OCI-M1 (cell line): ENCODE data around the gene FAM180A.
A peak's percentile ranks its signal among the peaks of the same experiment; 100 is the strongest.

Source experiments
- DNase-seq: peaks from one replicate; lab custom pipeline; 2025; lab: John Stamatoyannopoulos, UW

The FAM180A gene

GRCh38 chr7:135771961-135772638, 23.5 kb upstream of the FAM180A start:
- peak; percentile 34 for DNase-seq

GRCh38 chr7:135771051-135771450, 22.4 kb upstream of the FAM180A start:
- DNase-seq, result no peak

GRCh38 chr7:135770139-135770710, 21.6 kb upstream of the FAM180A start:
- DNase-seq, result no peak

GRCh38 chr7:135769005-135769802, 20.6 kb upstream of the FAM180A start:
- no peak for DNase-seq

GRCh38 chr7:135768467-135768866, 19.9 kb upstream of the FAM180A start:
- no peak for DNase-seq

- DNase-seq, result no peak
Measured at GRCh38 chr7:135768064-135768463, 19.5 kb upstream of the FAM180A start.

- no peak for DNase-seq
Measured at GRCh38 chr7:135763261-135763660, 14.6 kb upstream of the FAM180A start.

- no peak for DNase-seq
Measured at GRCh38 chr7:135761751-135762488, 13.3 kb upstream of the FAM180A start.

GRCh38 chr7:135759532-135759931, 10.9 kb upstream of the FAM180A start:
- DNase-seq, result no peak

GRCh38 chr7:135758531-135758932, 9.9 kb upstream of the FAM180A start:
- DNase-seq, result no peak

GRCh38 chr7:135757719-135758411, 9.3 kb upstream of the FAM180A start:
- DNase-seq, result no peak

GRCh38 chr7:135756191-135756590, 7.6 kb upstream of the FAM180A start:
- no peak for DNase-seq

GRCh38 chr7:135755351-135755753, 6.7 kb upstream of the FAM180A start:
- no peak for DNase-seq

- DNase-seq, result no peak
Measured at GRCh38 chr7:135753616-135754413, 5.2 kb upstream of the FAM180A start.

- no peak for DNase-seq
Measured at GRCh38 chr7:135747366-135747765, 1.2 kb downstream of the FAM180A start.

- no peak for DNase-seq
Measured at GRCh38 chr7:135745703-135746312, 2.8 kb downstream of the FAM180A start.

GRCh38 chr7:135744938-135745702, 3.5 kb downstream of the FAM180A start:
- DNase-seq, result no peak

GRCh38 chr7:135743907-135744731, 4.5 kb downstream of the FAM180A start:
- no peak for DNase-seq

- DNase-seq, result no peak
Measured at GRCh38 chr7:135742371-135742770, 6.2 kb downstream of the FAM180A start.
